ENCODE results near the gene GUCY1B1. TPM values are rescaled to one million over a fixed set of nuclear protein-coding genes. Genes with fewer than 3 reads are reported as not detected.

GUCY1B1 gene
- total RNA-seq, 4 donors from 2014 or later: 44.2 to 101 (median 86.9) TPM

GRCh38 chr4:155800685-155801343 is 42.0 kb downstream of the GUCY1B1 start:
- no peaks in the 10 kb centered on the region for H3K27me3 ChIP-seq
- H3K27ac ChIP-seq: peak overlapping the region in 1 of 4 donors; percentile 65
- H3K9me3 ChIP-seq: no peaks in the 10 kb centered on the region
- WGBS, 2 donors (ENCODE audit: low coverage in 1 of 2): 69 to 76% methylated on average over 7 of the region's 7 CpGs
- peaks cover 0 to 55% (median 5%) of the 10 kb centered on the region in 3 donors for H3K4me1 ChIP-seq
- H3K36me3 ChIP-seq: peaks cover 0 to 38% of the 10 kb centered on the region in 2 donors
- H3K4me3 ChIP-seq: no peak overlapping the region
- TF ChIP-seq CTCF (IDR thresholded peaks at IDR 0.05): no peak
- TF ChIP-seq POLR2A (IDR thresholded peaks at IDR 0.05): no peak
- TF ChIP-seq POLR2AphosphoS5 (IDR thresholded peaks at IDR 0.05): no peak
- TF ChIP-seq EP300 (IDR thresholded peaks at IDR 0.05): no peak
- ATAC-seq: no peak

GRCh38 chr4:155802190-155802959 is 43.6 kb downstream of the GUCY1B1 start:
- WGBS, 2 donors (ENCODE audit: low coverage in 1 of 2): 37 to 45% methylated on average over 6 to 8 of the region's 9 CpGs
- peak; percentile 34 for ATAC-seq
- H3K27ac ChIP-seq: peak overlapping the region in 3 of 4 donors; percentile 41 to 65 (median 50)

GRCh38 chr4:155805016-155805415 is 46.2 kb downstream of the GUCY1B1 start:
- H3K9me3 ChIP-seq: no peaks in the 10 kb centered on the region
- no peaks in the 10 kb centered on the region for H3K27me3 ChIP-seq
- ATAC-seq: no peak
- H3K4me3 ChIP-seq: no peak overlapping the region
- WGBS, 2 donors (ENCODE audit: low coverage in 1 of 2): 38 to 78% methylated on average over 1 of the region's 1 CpG
- peaks cover 0 to 33% of the 10 kb centered on the region in 2 donors for H3K36me3 ChIP-seq
- peak overlapping the region; percentile 15 to 53 (median 38) for H3K27ac ChIP-seq
- H3K4me1 ChIP-seq: peaks cover 0 to 67% (median 9%) of the 10 kb centered on the region in 3 donors
- no peak for TF ChIP-seq POLR2AphosphoS5 (IDR thresholded peaks at IDR 0.05)
- no peak for TF ChIP-seq POLR2A (IDR thresholded peaks at IDR 0.05)
- TF ChIP-seq EP300 (IDR thresholded peaks at IDR 0.05): no peak
- no peak for TF ChIP-seq CTCF (IDR thresholded peaks at IDR 0.05)

More at GRCh38 chr4:155802190-155802959, 43.6 kb downstream of the GUCY1B1 start:
- Histone ChIP-seq H3K36me3 (peaks cover 0 to 38% of the 10 kb centered on the region in 2 donors), H3K4me3 (no peak overlapping the region), H3K4me1 (peaks cover 0 to 65% (median 9%) of the 10 kb centered on the region in 3 donors), H3K27me3 (no peaks in the 10 kb centered on the region), H3K9me3 (no peaks in the 10 kb centered on the region)
- TF ChIP-seq POLR2A (IDR thresholded peaks at IDR 0.05): no peak
- no peak for TF ChIP-seq CTCF (IDR thresholded peaks at IDR 0.05)
- TF ChIP-seq EP300 (IDR thresholded peaks at IDR 0.05): no peak
- no peak for TF ChIP-seq POLR2AphosphoS5 (IDR thresholded peaks at IDR 0.05)

GRCh38 chr4:155807021-155807420 is 48.2 kb downstream of the GUCY1B1 start:
- no peak overlapping the region for H3K4me3 ChIP-seq
- no peaks in the 10 kb centered on the region for H3K9me3 ChIP-seq
- peak; percentile 51 for ATAC-seq
- H3K4me1 ChIP-seq: peaks cover 0 to 51% (median 9%) of the 10 kb centered on the region in 3 donors
- peak overlapping the region in 3 of 4 donors; percentile 9 to 53 (median 46) for H3K27ac ChIP-seq
- TF ChIP-seq POLR2AphosphoS5 (IDR thresholded peaks at IDR 0.05) (peak; percentile 95), POLR2A (IDR thresholded peaks at IDR 0.05) (no peak)
- H3K36me3 ChIP-seq: peaks cover 0 to 32% of the 10 kb centered on the region in 2 donors
- H3K27me3 ChIP-seq: no peaks in the 10 kb centered on the region
- WGBS, 2 donors (ENCODE audit: low coverage in 1 of 2): 6 to 33% methylated on average over 1 of the region's 1 CpG

- 73 to 90% methylated on average over 1 of the region's 1 CpG for WGBS, 2 donors (ENCODE audit: low coverage in 1 of 2)
- TF ChIP-seq CTCF (IDR thresholded peaks at IDR 0.05) (peak; percentile 35 to 61 (median 54)), EP300 (IDR thresholded peaks at IDR 0.05) (no peak), POLR2A (IDR thresholded peaks at IDR 0.05) (no peak), POLR2AphosphoS5 (IDR thresholded peaks at IDR 0.05) (peak; percentile 17)
- Histone ChIP-seq H3K27ac (peak overlapping the region in 1 of 4 donors; percentile 53), H3K4me3 (no peak overlapping the region), H3K9me3 (no peaks in the 10 kb centered on the region), H3K4me1 (peaks cover 0 to 39% (median 5%) of the 10 kb centered on the region in 3 donors), H3K36me3 (peaks cover 0 to 10% of the 10 kb centered on the region in 2 donors), H3K27me3 (no peaks in the 10 kb centered on the region)
- ATAC-seq: peak; percentile 64
Observed at GRCh38 chr4:155809835-155810234, 51.0 kb downstream of the GUCY1B1 start.
